Midbrain (tissue), 1 donor: ENCODE measurements around the gene LDLRAD1.
"Not testable (repeated sequence)": the region's sequence is repeated elsewhere in the genome, so short reads cannot be mapped to it uniquely, and the experiment has no call there.

ENCODE experiments used
- DNase-seq: peaks from one replicate; lab custom pipeline; 2025; lab: John Stamatoyannopoulos, UW

Gene LDLRAD1

DNA sequence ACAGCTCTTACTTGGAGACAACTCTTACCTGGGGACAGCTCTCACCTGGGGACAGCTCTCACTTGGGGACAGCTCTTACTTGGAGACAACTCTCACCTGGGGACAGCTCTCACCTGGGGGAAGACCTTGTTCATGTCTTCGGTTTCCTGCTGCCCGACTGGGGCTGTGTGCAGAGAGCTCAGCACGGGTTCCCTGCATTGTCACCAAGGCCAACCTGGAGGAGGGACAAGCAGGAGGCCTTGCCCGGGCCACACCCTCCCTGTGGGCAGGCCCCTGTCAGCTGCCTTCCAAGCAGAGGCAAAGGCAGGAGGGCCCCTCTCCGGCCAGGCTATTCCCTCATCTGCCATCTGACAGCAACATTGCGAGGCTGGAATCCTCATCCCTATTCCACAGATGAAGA is at the start of gene LDLRAD1:
Gene LDLRAD1 (minus strand): TSS at position 208 of the 400 bp plus-strand sequence. CDS start 74 bp downstream, at position 134.
- DNase-seq, result no peak

DNA sequence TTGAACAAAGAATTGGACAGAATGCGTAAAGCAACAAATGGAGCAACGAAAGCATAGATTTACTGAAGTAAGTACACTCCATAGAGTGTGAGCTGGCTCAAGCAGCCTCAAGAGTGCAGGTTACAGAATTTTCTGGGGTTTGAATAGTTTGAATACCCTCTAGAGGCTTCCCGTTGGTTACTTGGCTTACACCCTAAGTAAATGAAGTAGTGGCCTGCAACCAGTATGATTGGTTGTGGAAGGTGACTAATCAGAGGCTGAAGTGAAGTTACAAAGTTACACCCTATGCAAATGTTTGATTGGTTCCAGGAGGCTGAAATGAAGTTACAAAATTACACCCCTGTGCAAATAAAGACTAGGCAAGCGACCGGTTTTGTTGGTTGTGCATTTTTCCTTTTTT is 46.3 kb upstream of the LDLRAD1 start:
- DNase-seq, result no peak

- DNase-seq, result no peak
Observed at GRCh38 chr1:54054438-54054749, 36.4 kb upstream of the LDLRAD1 start.

- DNase-seq, result no peak
Observed at GRCh38 chr1:54053745-54054437, 35.9 kb upstream of the LDLRAD1 start.

GRCh38 chr1:54052934-54053744 is 35.2 kb upstream of the LDLRAD1 start, which contains the start of the genes TCEANC2 and TMEM59:
TSS of gene TCEANC2 (plus strand) at chr1:54053608. CDS start at chr1:54054423, 815 bp downstream.
TSS of gene TMEM59 (minus strand) at chr1:54053204. CDS start at chr1:54053188, 16 bp downstream.
- DNase-seq, result peak; percentile 98

DNA sequence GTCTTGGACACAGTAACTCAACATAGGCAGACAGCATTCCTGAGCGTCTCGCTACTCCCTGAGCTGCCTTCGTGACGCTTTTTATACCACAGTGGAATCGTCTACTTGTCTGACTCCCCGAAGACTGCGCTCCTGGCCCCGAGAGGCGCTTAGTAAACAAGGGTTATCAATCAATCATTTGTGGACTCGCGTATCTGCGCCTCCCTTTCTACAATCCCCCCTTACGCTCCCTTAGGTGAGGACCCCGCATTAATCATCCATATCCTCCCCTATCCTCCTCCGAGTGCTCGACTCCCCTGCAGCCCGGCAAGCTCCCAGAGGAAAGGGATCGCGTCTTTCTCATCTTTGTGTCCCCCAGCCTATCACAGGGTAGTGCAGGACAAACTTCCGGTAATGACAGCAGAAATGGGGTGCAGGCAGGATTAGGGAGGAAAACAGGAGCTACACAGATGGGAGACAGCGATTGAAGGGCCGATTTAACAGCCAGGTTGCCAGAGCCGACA is 34.5 kb upstream of the LDLRAD1 start:
- DNase-seq, result peak; percentile 66

GRCh38 chr1:54051933-54052430 is 34.0 kb upstream of the LDLRAD1 start:
- DNase-seq, result no peak

DNA sequence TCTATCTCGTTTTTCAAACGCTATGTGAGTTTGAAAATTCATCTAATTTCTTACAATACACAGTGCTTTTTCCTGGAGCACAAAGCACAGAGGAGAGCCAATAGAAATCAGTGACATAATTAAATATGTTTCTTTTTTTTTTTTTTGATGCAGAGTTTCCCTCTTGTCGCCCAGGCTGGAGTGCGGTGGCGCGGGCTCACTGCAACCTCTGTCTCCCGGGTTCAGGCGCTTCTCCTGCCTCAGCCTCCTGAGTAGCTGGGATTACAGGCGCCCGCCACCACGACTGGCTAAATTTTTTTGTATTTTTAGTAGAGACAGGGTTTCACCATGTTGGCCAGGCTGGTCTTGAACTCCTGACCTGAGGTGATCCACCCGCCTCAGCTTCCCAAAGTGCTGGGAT is 32.4 kb upstream of the LDLRAD1 start:
- not testable (repeated sequence) for DNase-seq

- DNase-seq, result no peak
Observed at GRCh38 chr1:54047384-54048305, 29.7 kb upstream of the LDLRAD1 start.

- no peak for DNase-seq
Observed at GRCh38 chr1:54046671-54047383, 28.8 kb upstream of the LDLRAD1 start.

- DNase-seq, result peak; percentile 33
Observed at GRCh38 chr1:54045496-54045895, 27.5 kb upstream of the LDLRAD1 start.

- no peak for DNase-seq
Observed at GRCh38 chr1:54041806-54042205, 23.8 kb upstream of the LDLRAD1 start.

- no peak for DNase-seq
Observed at GRCh38 chr1:54037476-54037875, 19.5 kb upstream of the LDLRAD1 start.

- peak; percentile 33 for DNase-seq
Observed at GRCh38 chr1:54028306-54029251, 10.6 kb upstream of the LDLRAD1 start.

DNA sequence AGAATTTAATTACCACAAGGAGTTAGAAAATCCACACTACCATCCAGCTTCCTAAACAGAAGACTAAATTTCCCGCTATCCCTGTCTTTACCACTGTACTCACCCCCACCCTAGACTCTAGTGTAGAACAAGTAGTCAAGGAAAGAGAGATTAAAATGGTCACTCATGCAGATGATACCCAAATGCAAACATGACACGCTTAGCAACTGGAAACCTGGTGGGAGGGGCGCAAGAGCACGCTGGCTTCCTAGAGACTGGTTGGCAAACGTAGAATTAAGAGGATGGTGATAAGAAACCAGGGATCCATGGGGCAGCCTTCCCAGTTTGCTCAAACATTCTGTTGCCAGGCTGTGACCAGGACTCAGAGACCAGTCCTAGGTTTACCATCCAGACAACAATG is 9.9 kb upstream of the LDLRAD1 start:
- no peak for DNase-seq

- not testable (repeated sequence) for DNase-seq
Observed at GRCh38 chr1:54024811-54025210, 6.8 kb upstream of the LDLRAD1 start.

DNA sequence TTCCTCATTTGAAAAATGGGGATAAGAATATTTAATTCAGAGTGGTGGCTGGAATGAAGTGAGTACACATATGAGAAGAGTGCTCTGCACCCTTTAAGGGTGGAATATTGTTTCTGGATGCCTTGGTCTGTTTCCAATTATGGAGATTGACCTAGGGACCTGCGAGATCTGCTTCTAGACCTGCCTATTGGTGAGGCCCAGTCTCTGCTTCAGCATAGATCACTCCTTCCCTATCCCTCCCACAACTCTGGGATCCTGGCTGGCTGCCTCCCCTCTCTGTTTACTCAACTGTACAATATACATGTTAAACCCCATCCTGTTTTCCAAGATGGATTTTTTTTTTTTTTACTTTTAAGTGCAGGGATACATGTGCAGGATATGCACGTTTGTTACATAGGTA is 6.4 kb upstream of the LDLRAD1 start:
- DNase-seq, result no peak

- not testable (repeated sequence) for DNase-seq
Observed at GRCh38 chr1:54019562-54020176, 1.7 kb upstream of the LDLRAD1 start.

GRCh38 chr1:54018635-54019034 is 649 bp upstream of the LDLRAD1 start:
- DNase-seq, result no peak
